GM04503 (cell line): ENCODE measurements around the gene UNKL.
"Not testable (repeated sequence)": the region's sequence is repeated elsewhere in the genome, so short reads cannot be mapped to it uniquely, and the experiment has no call there.

Experiments used
- DNase-seq: peaks from one replicate; pipeline ENCODE4 v3.0.0-alpha.2; 2012; ENCODE audit warnings: low read depth

The UNKL gene

GRCh38 chr16:1446296-1447080 lies 32.0 kb upstream of the UNKL start:
- DNase-seq: no peak

GRCh38 chr16:1445518-1446203 lies 31.2 kb upstream of the UNKL start:
- DNase-seq: no peak

- DNase-seq: no peak
Observed at GRCh38 chr16:1444730-1445517, 30.4 kb upstream of the UNKL start.

GRCh38 chr16:1443980-1444729 lies 29.7 kb upstream of the UNKL start, which contains the start of gene CCDC154:
Gene CCDC154 (minus strand): TSS chr16:1444556. CDS start chr16:1444322, 234 bp downstream.
- no peak for DNase-seq

GRCh38 chr16:1443403-1443973 lies 29.0 kb upstream of the UNKL start:
- DNase-seq: no peak

GRCh38 chr16:1442697-1443096 lies 28.2 kb upstream of the UNKL start:
- no peak for DNase-seq

- no peak for DNase-seq
Observed at GRCh38 chr16:1441391-1441829, 26.9 kb upstream of the UNKL start.

GRCh38 chr16:1439699-1440074 lies 25.2 kb upstream of the UNKL start:
- DNase-seq: not testable (repeated sequence)

GRCh38 chr16:1439058-1439698 lies 24.7 kb upstream of the UNKL start:
- DNase-seq: no peak

- DNase-seq: no peak
Observed at GRCh38 chr16:1438229-1439057, 23.9 kb upstream of the UNKL start.

- DNase-seq: no peak
Observed at GRCh38 chr16:1437606-1438005, 23.1 kb upstream of the UNKL start.

GRCh38 chr16:1436731-1437355 lies 22.3 kb upstream of the UNKL start:
- no peak for DNase-seq

- DNase-seq: no peak
Observed at GRCh38 chr16:1435921-1436697, 21.6 kb upstream of the UNKL start.

GRCh38 chr16:1434644-1435592 lies 20.4 kb upstream of the UNKL start:
- DNase-seq: no peak

GRCh38 chr16:1433756-1434155 lies 19.3 kb upstream of the UNKL start:
- DNase-seq: no peak

- no peak for DNase-seq
Observed at GRCh38 chr16:1433263-1433560, 18.7 kb upstream of the UNKL start.

GRCh38 chr16:1432388-1433262 lies 18.1 kb upstream of the UNKL start:
- no peak for DNase-seq
